Esophagus muscularis mucosa (tissue), 4 donors: ENCODE results near the gene ODAD4. TPM values are rescaled to one million over a fixed set of nuclear protein-coding genes. Genes with fewer than 3 reads are reported as not detected.

Experiments
- DNase-seq: peaks from one replicate; pipeline ENCODE4 v3.0.0-alpha.2; 2017; ENCODE audit errors: extremely low spot score
- H3K27ac ChIP-seq, 4 donors: fragments of 200-600 bp; sonication (generic); replicated peaks in 1 of 4; 1 replicate in 3 of 4; 2 replicates in 1 of 4; pipeline ENCODE4 v1.5.1; 2016 to 2019; ENCODE audit warnings: mild to moderate bottlenecking in 1 of 4
- H3K27me3 ChIP-seq, 4 donors: fragments of 200-600 bp; sonication (generic); one replicate each; pipeline versions ENCODE4 v1.5.1 to v1.6.0; 2016 to 2019
- H3K36me3 ChIP-seq, 4 donors: fragments of 200-600 bp; sonication (generic); one replicate each; pipeline ENCODE4 v1.5.1; 2016 to 2019
- H3K4me1 ChIP-seq, 4 donors: fragments of 200-600 bp; sonication (generic); one replicate each; pipeline ENCODE4 v1.5.1; 2016 to 2019
- H3K4me3 ChIP-seq, 4 donors: fragments of 200-600 bp; sonication (generic); 1 replicate in 2 of 4; 2 replicates in 2 of 4; pipeline ENCODE4 v1.5.1; 2016 to 2019; ENCODE audit warnings: mild to moderate bottlenecking in 4 of 4, moderate library complexity in 1 of 4
- H3K9me3 ChIP-seq, 4 donors: fragments of 200-600 bp; sonication (generic); 1 replicate in 3 of 4; 2 replicates in 1 of 4; pipeline ENCODE4 v1.5.1; 2016 to 2019
- CTCF ChIP-seq, 3 experiments: fragments of 200-600 bp in 2 of 3; fragments of 450-650 bp in 1 of 3; sonication (generic) in 2 of 3; IDR thresholded peaks; one replicate each; pipeline ENCODE4 v1.5.1; 2017 to 2019; ENCODE audit warnings: antibody characterized with exemption in 3 of 3, mild to moderate bottlenecking in 2 of 3, moderate library complexity in 1 of 3
- EP300 ChIP-seq: sonication (generic); formaldehyde crosslinking; IDR thresholded peaks from one replicate; pipeline ENCODE4 v1.6.1; 2017; ENCODE audit warnings: antibody characterized with exemption
- POLR2A ChIP-seq: fragments of 450-650 bp; IDR thresholded peaks from one replicate; pipeline ENCODE4 v1.6.1; 2017; ENCODE audit warnings: antibody characterized with exemption, moderate library complexity, mild to moderate bottlenecking, low read depth
- POLR2AphosphoS5 ChIP-seq, 2 donors: sonication (generic); formaldehyde crosslinking; IDR thresholded peaks; one replicate each; pipeline ENCODE4 v1.6.1; 2017; ENCODE audit warnings: antibody characterized with exemption in 2 of 2
- WGBS: methylation state at CpG from one replicate; pipeline ENCODE4 v1.1.5; 2018; 5-methylcytosine and 5-hydroxymethylcytosine counted together
- intact Hi-C: fragments of 100-400 bp; cut with DNase I; formaldehyde crosslinking; loops from one replicate; pipeline ENCODE4 v1.15.1; 2023
- total RNA-seq, 4 donors: library from RNA; depleted of rRNA; stranded (reverse); fragments of >200 nt; gene quantifications; one replicate each; pipeline versions ENCODE4 v1.1.0 to v1.2.1, GENCODE V29; 2016

Gene ODAD4
- total RNA-seq, 4 donors from 2014 or later, result 0.33 to 1.7 (median 1.1) TPM

- TF ChIP-seq CTCF (IDR thresholded peaks at IDR 0.05), result no peak
- WGBS, result 83% methylated on average over 1 of the region's 1 CpG
- Histone ChIP-seq H3K4me3 (no peak overlapping the region), H3K4me1 (peaks cover 17 to 39% (median 26%) of the 10 kb centered on the region in 4 donors), H3K9me3 (no peaks in the 10 kb centered on the region), H3K36me3 (peaks cover 46 to 65% (median 58%) of the 10 kb centered on the region in 4 donors), H3K27me3 (no peaks in the 10 kb centered on the region), H3K27ac (no peak overlapping the region)
- DNase-seq, result no peak
- intact Hi-C loops, result no loop called here
Measured at GRCh38 chr17:41912925-41913324, 17.5 kb upstream of the ODAD4 start.

GRCh38 chr17:41913798-41914197 lies 16.6 kb upstream of the ODAD4 start:
- intact Hi-C loops, result no loop called here
- Histone ChIP-seq H3K36me3 (peaks cover 43 to 56% (median 50%) of the 10 kb centered on the region in 4 donors), H3K9me3 (no peaks in the 10 kb centered on the region), H3K27ac (no peak overlapping the region), H3K4me3 (no peak overlapping the region), H3K4me1 (peaks cover 18 to 42% (median 28%) of the 10 kb centered on the region in 4 donors), H3K27me3 (no peaks in the 10 kb centered on the region)
- no peak for DNase-seq
- WGBS, result 95% methylated on average over 4 of the region's 4 CpGs
- TF ChIP-seq EP300 (no peak), POLR2A (no peak), POLR2AphosphoS5 (IDR thresholded peaks at IDR 0.05) (no peak), CTCF (IDR thresholded peaks at IDR 0.05) (no peak)

DNA sequence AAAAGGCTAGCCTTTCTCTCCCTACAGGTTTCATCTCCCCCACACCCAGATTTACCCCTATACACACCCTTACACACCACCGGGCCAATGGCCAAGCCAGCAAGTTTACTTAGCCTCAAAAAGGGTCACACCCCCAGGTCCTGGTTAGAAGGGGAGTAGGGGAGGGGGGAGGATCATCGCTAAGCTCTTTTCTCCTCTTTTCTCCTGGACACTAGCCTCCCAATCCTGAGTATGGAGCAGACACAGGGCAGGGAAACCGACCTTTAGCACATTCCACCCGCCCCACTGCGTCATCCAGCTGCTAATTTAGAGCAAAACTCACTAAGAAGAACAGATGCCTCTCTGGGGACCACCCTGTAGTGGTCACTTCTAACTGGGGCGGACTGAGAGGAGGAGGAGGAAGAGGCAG lies 16.1 kb upstream of the ODAD4 start:
- intact Hi-C loops, result no loop called here
- peaks cover 19 to 44% (median 30%) of the 10 kb centered on the region in 4 donors for H3K4me1 ChIP-seq
- no peak overlapping the region for H3K4me3 ChIP-seq
- TF ChIP-seq EP300 (no peak), CTCF (IDR thresholded peaks at IDR 0.05) (no peak), POLR2AphosphoS5 (IDR thresholded peaks at IDR 0.05) (no peak), POLR2A (no peak)
- WGBS, result 78% methylated on average over 6 of the region's 6 CpGs
- no peak for DNase-seq
- H3K9me3 ChIP-seq, result no peaks in the 10 kb centered on the region
- no peak overlapping the region for H3K27ac ChIP-seq
- H3K36me3 ChIP-seq, result peaks cover 37 to 50% (median 44%) of the 10 kb centered on the region in 4 donors
- H3K27me3 ChIP-seq, result no peaks in the 10 kb centered on the region

DNA sequence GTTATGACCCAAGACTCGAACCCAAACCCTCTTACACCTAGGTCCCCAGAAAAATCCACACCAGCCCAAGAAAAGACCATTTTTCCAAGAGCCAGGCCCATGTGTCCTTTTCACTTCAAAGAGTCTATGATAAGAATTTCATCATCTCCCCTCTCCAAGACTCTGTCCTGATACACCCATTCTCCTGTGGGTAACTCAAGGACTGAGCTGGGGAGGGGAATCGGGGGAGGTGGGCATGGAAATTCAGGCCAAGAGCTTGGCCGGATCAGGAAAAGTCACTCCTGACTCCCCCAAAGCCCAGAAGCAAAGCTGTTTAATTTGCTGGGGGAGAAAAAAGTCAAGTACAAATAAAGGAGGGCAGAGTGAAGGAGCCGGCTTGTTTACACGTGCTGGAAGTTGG lies 15.4 kb upstream of the ODAD4 start:
- Histone ChIP-seq H3K9me3 (no peaks in the 10 kb centered on the region), H3K4me3 (no peak overlapping the region), H3K36me3 (peaks cover 30 to 44% (median 38%) of the 10 kb centered on the region in 4 donors), H3K27me3 (no peaks in the 10 kb centered on the region), H3K27ac (no peak overlapping the region), H3K4me1 (peaks cover 23 to 50% (median 36%) of the 10 kb centered on the region in 4 donors)
- 94% methylated on average over 5 of the region's 5 CpGs for WGBS
- no peak for DNase-seq
- no peak for TF ChIP-seq EP300
- no peak for TF ChIP-seq POLR2A
- no peak for TF ChIP-seq CTCF (IDR thresholded peaks at IDR 0.05)
- TF ChIP-seq POLR2AphosphoS5 (IDR thresholded peaks at IDR 0.05), result no peak
- intact Hi-C loops, result no loop called here

GRCh38 chr17:41915566-41915965 lies 14.9 kb upstream of the ODAD4 start:
- Histone ChIP-seq H3K9me3 (no peaks in the 10 kb centered on the region), H3K36me3 (peaks cover 26 to 38% (median 32%) of the 10 kb centered on the region in 4 donors), H3K27me3 (no peaks in the 10 kb centered on the region), H3K4me3 (no peak overlapping the region), H3K4me1 (peaks cover 23 to 50% (median 36%) of the 10 kb centered on the region in 4 donors), H3K27ac (no peak overlapping the region)
- intact Hi-C loops, result no loop called here
- 76% methylated on average over 2 of the region's 2 CpGs for WGBS
- no peak for TF ChIP-seq POLR2AphosphoS5 (IDR thresholded peaks at IDR 0.05)
- TF ChIP-seq EP300, result no peak
- TF ChIP-seq POLR2A, result no peak
- TF ChIP-seq CTCF (IDR thresholded peaks at IDR 0.05), result no peak
- DNase-seq, result no peak
